ENCODE measurements around the gene AP1S1.

AP1S1 gene

DNA sequence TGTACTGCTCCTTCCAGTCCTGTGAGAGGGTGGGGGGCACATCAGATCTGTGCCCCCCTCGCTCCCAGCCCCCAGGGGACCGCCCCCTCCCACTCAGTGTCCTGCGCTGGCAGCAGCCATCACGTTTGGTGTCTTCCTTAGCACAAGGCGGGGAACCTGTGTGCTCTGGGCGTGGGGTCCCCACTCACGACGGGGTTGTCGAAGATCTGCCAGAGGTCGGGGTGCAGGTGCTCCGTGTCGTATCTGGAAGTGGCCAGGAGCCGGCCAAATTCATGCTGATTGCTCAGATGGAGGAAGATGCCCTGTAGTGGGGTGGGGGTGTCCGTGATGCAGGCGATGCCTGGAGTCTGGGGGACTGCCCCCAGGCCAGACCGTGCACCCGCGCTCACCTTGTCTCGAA, 55.9 kb downstream of the AP1S1 start:
- TF ChIP-seq, protein P1, sequence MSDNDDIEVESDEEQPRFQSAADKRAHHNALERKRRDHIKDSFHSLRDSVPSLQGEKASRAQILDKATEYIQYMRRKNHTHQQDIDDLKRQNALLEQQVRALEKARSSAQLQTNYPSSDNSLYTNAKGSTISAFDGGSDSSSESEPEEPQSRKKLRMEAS (IDR thresholded peaks at IDR 0.05; ENCODE audit: low read depth, low read length): no peak
- TF ChIP-seq, protein P2, sequence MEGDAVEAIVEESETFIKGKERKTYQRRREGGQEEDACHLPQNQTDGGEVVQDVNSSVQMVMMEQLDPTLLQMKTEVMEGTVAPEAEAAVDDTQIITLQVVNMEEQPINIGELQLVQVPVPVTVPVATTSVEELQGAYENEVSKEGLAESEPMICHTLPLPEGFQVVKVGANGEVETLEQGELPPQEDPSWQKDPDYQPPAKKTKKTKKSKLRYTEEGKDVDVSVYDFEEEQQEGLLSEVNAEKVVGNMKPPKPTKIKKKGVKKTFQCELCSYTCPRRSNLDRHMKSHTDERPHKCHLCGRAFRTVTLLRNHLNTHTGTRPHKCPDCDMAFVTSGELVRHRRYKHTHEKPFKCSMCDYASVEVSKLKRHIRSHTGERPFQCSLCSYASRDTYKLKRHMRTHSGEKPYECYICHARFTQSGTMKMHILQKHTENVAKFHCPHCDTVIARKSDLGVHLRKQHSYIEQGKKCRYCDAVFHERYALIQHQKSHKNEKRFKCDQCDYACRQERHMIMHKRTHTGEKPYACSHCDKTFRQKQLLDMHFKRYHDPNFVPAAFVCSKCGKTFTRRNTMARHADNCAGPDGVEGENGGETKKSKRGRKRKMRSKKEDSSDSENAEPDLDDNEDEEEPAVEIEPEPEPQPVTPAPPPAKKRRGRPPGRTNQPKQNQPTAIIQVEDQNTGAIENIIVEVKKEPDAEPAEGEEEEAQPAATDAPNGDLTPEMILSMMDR (IDR thresholded peaks at IDR 0.05; ENCODE audit: low read depth, low read length): no peak
- no peak for TF ChIP-seq MYC (IDR thresholded peaks at IDR 0.05; ENCODE audit: low read depth, low read length)
- no peak for TF ChIP-seq POLR2A (IDR thresholded peaks at IDR 0.05; ENCODE audit: extremely low read depth, insufficient read length)
- no peak overlapping the region for H3K4me3 ChIP-seq (ENCODE audit: low read depth, low read length)
- DNase-seq (ENCODE audit: low read depth): no peak

All from NB4 (cell line).